Measurements from ENCODE around the gene DNPEP. TPM values are rescaled to one million over a fixed set of nuclear protein-coding genes. Genes with fewer than 3 reads are reported as not detected.
A peak's percentile ranks its signal among the peaks of the same experiment; 100 is the strongest.

The DNPEP gene
- total and polyA plus RNA-seq, 3 donors from 2014 or later, result 84.8 to 145 (median 90.2) TPM

DNA sequence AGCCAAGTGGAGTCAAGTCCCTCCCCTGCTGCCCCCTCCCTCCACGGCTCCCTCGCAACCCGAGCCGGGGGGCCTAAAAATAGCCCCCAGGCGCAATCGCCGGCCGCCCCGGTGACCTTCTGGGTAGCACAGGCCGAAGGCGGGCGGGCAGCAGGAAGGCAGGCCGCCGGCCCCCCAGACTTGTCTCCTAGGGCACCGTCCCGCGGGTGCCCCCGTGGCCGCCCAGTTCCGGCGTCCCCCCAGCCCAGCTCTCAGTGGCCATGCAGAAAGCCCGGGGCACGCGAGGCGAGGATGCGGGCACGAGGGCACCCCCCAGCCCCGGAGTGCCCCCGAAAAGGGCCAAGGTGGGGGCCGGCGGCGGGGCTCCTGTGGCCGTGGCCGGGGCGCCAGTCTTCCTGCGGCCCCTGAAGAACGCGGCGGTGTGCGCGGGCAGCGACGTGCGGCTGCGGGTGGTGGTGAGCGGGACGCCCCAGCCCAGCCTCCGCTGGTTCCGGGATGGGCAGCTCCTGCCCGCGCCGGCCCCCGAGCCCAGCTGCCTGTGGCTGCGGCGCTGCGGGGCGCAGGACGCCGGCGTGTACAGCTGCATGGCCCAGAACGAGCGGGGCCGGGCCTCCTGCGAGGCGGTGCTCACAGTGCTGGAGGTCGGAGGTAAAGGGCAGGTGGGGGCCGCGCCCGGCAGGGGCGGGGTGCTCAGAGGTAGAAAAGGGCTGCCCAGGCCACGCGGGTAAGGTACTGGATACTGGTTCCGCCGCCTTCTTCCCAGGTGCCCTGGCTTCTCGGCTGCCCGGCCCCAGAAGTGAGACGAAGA lies 47.2 kb upstream of the DNPEP start, which contains the start of gene SPEG:
SPEG (plus strand) TSS at position 126 of the 808 bp plus-strand sequence; CDS start at position 261, 135 bp downstream.
- WGBS, 2 donors, result 13 to 30% methylated on average over 20 to 67 of the region's 77 CpGs
- no peak within 1 kb of the TSS for H3K27ac ChIP-seq
- no peaks in the 10 kb centered on the region for H3K27me3 ChIP-seq
- TF ChIP-seq, protein P1, sequence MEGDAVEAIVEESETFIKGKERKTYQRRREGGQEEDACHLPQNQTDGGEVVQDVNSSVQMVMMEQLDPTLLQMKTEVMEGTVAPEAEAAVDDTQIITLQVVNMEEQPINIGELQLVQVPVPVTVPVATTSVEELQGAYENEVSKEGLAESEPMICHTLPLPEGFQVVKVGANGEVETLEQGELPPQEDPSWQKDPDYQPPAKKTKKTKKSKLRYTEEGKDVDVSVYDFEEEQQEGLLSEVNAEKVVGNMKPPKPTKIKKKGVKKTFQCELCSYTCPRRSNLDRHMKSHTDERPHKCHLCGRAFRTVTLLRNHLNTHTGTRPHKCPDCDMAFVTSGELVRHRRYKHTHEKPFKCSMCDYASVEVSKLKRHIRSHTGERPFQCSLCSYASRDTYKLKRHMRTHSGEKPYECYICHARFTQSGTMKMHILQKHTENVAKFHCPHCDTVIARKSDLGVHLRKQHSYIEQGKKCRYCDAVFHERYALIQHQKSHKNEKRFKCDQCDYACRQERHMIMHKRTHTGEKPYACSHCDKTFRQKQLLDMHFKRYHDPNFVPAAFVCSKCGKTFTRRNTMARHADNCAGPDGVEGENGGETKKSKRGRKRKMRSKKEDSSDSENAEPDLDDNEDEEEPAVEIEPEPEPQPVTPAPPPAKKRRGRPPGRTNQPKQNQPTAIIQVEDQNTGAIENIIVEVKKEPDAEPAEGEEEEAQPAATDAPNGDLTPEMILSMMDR (IDR thresholded peaks at IDR 0.05), result no peak
- TF ChIP-seq POLR2A (IDR thresholded peaks at IDR 0.05), result no peak
- no peaks in the 10 kb centered on the region for H3K36me3 ChIP-seq (ENCODE audit: low read depth, missing control alignments)
- no peak for DNase-seq
- intact Hi-C loops (cut with DNase I; ENCODE audit: low total_unique reads), result no loop called here
- no peaks in the 10 kb centered on the region for H3K9me3 ChIP-seq
- H3K4me3 ChIP-seq, result peak within 1 kb of the TSS; percentile 44 to 48
- H3K4me1 ChIP-seq, result peaks cover 3% of the 10 kb centered on the region

DNA sequence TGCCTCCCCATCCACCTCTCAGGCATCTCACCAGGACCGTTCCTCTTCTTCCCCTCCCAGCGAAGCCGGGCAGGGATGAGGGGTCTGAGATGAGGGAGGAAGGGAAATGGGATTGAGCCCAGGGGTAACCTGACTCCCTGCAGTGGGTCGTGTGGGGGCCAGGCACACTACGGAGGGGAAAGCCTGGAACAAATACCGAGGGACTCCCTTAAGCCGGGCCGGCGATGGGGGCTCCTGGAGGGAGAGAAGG lies 46.7 kb upstream of the DNPEP start:
- Histone ChIP-seq H3K36me3 (ENCODE audit: low read depth, missing control alignments) (no peaks in the 10 kb centered on the region), H3K27ac (no peak overlapping the region), H3K27me3 (no peaks in the 10 kb centered on the region), H3K9me3 (no peaks in the 10 kb centered on the region), H3K4me3 (peak overlapping the region; percentile 44 to 48), H3K4me1 (peaks cover 3% of the 10 kb centered on the region)
- TF ChIP-seq, protein P1 (IDR thresholded peaks at IDR 0.05), result no peak
- no peak for TF ChIP-seq POLR2A (IDR thresholded peaks at IDR 0.05)
- DNase-seq, result no peak
- 41 to 47% methylated on average over 8 to 9 of the region's 9 CpGs for WGBS, 2 donors
- intact Hi-C loops (cut with DNase I; ENCODE audit: low total_unique reads), result no loop called here

DNA sequence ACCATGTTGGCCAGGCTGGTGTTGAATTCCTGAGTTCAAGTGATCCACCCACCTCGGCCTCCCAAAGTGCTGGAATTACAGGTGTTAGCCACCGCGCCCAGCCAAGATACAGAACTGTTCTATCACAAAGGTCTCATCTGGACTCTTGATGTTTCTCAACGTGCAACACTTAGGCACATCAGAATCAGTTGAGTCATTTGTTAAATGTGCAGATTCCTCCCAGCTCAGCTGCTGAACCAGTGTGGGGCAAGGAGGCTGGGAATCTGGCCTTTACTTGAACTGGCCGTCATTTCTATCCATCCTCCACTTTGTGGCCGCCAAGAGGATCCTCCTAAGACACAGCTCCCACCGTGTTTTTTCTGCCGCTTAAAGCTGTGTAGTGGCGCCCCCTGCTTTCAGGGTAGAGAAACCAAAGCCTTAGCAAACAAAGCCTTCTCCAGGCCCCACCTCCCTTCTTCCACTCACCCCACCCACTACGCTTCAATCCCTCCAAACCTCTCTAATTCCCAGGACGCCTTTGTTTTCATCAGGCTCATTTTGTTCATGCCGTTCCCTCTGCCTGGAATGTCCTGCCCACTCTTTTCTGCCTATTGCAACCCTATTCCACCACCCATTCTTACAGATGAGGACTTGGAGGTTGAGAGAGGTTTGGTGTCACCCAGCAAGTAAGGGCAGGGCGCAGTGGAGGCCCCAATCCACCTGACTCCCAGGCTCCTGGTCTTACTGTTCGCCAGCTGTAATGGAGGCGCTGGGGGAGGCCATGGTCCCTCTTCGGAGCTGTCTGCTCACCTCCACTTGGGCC lies 46.2 kb upstream of the DNPEP start:
- TF ChIP-seq POLR2A (IDR thresholded peaks at IDR 0.05), result no peak
- TF ChIP-seq, protein P1 (IDR thresholded peaks at IDR 0.05), result no peak
- no peak overlapping the region for H3K27ac ChIP-seq
- peak overlapping the region in 1 of 2 donors; percentile 44 for H3K4me3 ChIP-seq
- peaks cover 3% of the 10 kb centered on the region for H3K4me1 ChIP-seq
- no peaks in the 10 kb centered on the region for H3K9me3 ChIP-seq
- 66 to 77% methylated on average over 16 of the region's 16 CpGs for WGBS, 2 donors
- DNase-seq, result no peak
- no peaks in the 10 kb centered on the region for H3K36me3 ChIP-seq (ENCODE audit: low read depth, missing control alignments)
- H3K27me3 ChIP-seq, result no peaks in the 10 kb centered on the region
- intact Hi-C loops (cut with DNase I; ENCODE audit: low total_unique reads), result no loop called here

DNA sequence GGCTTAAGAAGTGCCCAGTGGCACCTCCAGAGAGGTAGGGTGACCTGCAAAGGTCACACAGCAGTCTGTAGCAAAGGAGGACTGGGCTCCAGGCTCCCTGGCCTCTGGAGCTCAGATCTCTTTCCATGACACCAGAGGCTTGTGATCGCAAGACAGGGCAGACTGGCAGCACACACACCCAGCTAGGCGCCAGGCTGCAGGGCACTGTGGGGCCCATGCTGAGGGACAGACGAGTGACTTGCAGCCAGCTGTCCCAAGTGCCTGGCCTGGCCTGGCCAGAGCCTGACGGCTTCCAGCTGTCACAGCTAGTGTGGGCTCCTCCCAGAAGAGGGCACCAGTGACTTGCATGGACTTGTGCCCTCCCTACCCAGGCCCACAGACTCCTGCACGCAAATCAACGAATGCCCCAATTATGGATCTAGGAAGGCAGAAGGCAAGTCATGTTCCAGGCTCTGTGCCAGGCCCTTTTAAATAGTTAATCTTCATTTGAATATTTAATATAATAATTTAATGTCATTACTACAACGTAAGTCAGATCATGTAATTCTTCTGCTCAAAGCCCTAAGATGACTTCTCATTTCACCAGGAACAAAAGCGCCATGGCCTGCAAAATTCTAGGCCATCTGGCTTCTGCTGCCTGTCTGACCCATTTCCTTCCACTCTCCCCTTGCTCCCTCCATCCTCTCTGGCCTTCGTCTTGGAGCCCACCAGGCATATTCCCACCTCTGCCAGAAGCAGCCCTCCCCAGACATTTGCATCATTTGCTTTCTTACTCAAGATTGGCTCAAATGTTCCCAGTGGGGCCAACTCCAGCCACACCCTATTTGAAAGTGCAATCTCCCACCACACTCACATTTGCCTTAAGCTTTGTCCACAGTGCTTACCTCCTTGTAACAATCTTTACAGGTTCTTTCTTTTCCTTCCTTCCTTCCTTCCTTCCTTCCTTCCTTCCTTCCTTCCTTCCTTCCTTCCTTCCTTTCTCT lies 43.2 kb upstream of the DNPEP start:
- Histone ChIP-seq H3K27me3 (no peaks in the 10 kb centered on the region), H3K36me3 (ENCODE audit: low read depth, missing control alignments) (no peaks in the 10 kb centered on the region), H3K27ac (no peak overlapping the region), H3K4me1 (peaks cover 3% of the 10 kb centered on the region), H3K9me3 (no peaks in the 10 kb centered on the region), H3K4me3 (no peak overlapping the region)
- peak; percentile 40 for DNase-seq
- 65 to 68% methylated on average over 7 to 9 of the region's 9 CpGs for WGBS, 2 donors
- intact Hi-C loops (cut with DNase I; ENCODE audit: low total_unique reads), result no loop called here
- TF ChIP-seq, protein P1 (IDR thresholded peaks at IDR 0.05), result no peak
- no peak for TF ChIP-seq POLR2A (IDR thresholded peaks at IDR 0.05)
